OCI-LY7 (cell line): ENCODE data around the gene KMT2A. TPM values are rescaled to one million over a fixed set of nuclear protein-coding genes. Genes with fewer than 3 reads are reported as not detected.

Experiments used
- BruUV-seq: library from RNA; stranded (reverse); fragments of 400-500 nt; replicated peaks from 2 replicates; lab custom pipeline; 2021; lab: Mats Ljungman, UMichigan
- CTCF ChIA-PET: fragments of 300-600 bp; sonication (Branson Sonifier 250); formaldehyde crosslinking; loops from one replicate; lab custom pipeline; 2022; ENCODE audit warnings: antibody characterized with exemption; ENCODE audit not compliant: unreplicated experiment; lab: Charles Lee
- POLR2A ChIA-PET: fragments of 300-600 bp; sonication (Branson Sonifier 250); formaldehyde crosslinking; loops from one replicate; lab custom pipeline; 2022; ENCODE audit warnings: antibody characterized with exemption; lab: Charles Lee
- DNase-seq: peaks from one replicate; pipeline ENCODE4 v3.0.0-alpha.2; 2015; ENCODE audit warnings: low spot score
- H2AFZ ChIP-seq: fragments of 200-600 bp; sonication (generic), shearing (Covaris generic); 2 replicates; pipeline ENCODE4 v1.6.1; 2014; ENCODE audit warnings: mild to moderate bottlenecking, antibody characterized with exemption, low read length, moderate library complexity
- H3K27ac ChIP-seq: fragments of 200-600 bp; sonication (generic); 2 replicates; pipeline ENCODE4 v1.5.1; 2014; ENCODE audit warnings: mixed run types, low read depth, mild to moderate bottlenecking, moderate library complexity, low read length, inconsistent platforms; ENCODE audit not compliant: poor library complexity, severe bottlenecking
- H3K36me3 ChIP-seq: fragments of 200-600 bp; sonication (generic); 2 replicates; pipeline ENCODE4 v1.6.1; 2014; ENCODE audit warnings: mild to moderate bottlenecking, antibody characterized with exemption, low read length, moderate library complexity, mixed read lengths; ENCODE audit not compliant: insufficient read depth
- H3K4me1 ChIP-seq: fragments of 200-600 bp; sonication (generic); 2 replicates; pipeline ENCODE4 v1.5.1; 2014; ENCODE audit warnings: mild to moderate bottlenecking, low read length; ENCODE audit not compliant: insufficient read depth, poor library complexity, severe bottlenecking
- H3K4me2 ChIP-seq: fragments of 200-600 bp; sonication (generic); 2 replicates; pipeline ENCODE4 v1.6.1; 2014; ENCODE audit warnings: mild to moderate bottlenecking, low read length
- H3K4me3 ChIP-seq: fragments of 200-600 bp; sonication (generic); 2 replicates; pipeline ENCODE4 v1.5.1; 2014; ENCODE audit warnings: mild to moderate bottlenecking, low read depth, low read length; ENCODE audit not compliant: poor library complexity, severe bottlenecking
- H3K79me2 ChIP-seq: fragments of 200-600 bp; sonication (generic); 2 replicates; pipeline ENCODE4 v1.6.1; 2016; ENCODE audit warnings: low read depth, mild to moderate bottlenecking, low read length, moderate library complexity, mixed read lengths; ENCODE audit not compliant: insufficient read depth
- H3K9me2 ChIP-seq: fragments of 200-600 bp; sonication (generic); 2 replicates; pipeline ENCODE4 v1.6.1; 2016; ENCODE audit warnings: mild to moderate bottlenecking, low read length, mixed read lengths; ENCODE audit not compliant: insufficient read depth
- H3K9me3 ChIP-seq: fragments of 200-600 bp; sonication (generic); 2 replicates; pipeline ENCODE4 v1.6.1; 2014; ENCODE audit warnings: mild to moderate bottlenecking, mixed run types, low read length, mixed read lengths
- H4K20me1 ChIP-seq: fragments of 200-600 bp; sonication (generic); 2 replicates; pipeline ENCODE4 v1.6.1; 2014; ENCODE audit warnings: mild to moderate bottlenecking, antibody characterized with exemption, low read length, moderate library complexity, mixed read lengths; ENCODE audit not compliant: insufficient read depth
- CTCF ChIP-seq: fragments of 200-600 bp; sonication (generic); conservative IDR thresholded peaks from 2 replicates; pipeline ENCODE4 v1.5.1; 2014; ENCODE audit warnings: mild to moderate bottlenecking, antibody characterized with exemption, low read length, moderate library complexity, mixed read lengths
- EZH2phosphoT487 ChIP-seq: fragments of 200-600 bp; sonication (generic); IDR thresholded peaks from 2 replicates; pipeline ENCODE4 v1.6.1; 2018; ENCODE audit warnings: low read depth, borderline replicate concordance, mild to moderate bottlenecking, mixed run types, antibody characterized with exemption, low read length, moderate library complexity, mixed read lengths
- intact Hi-C: fragments of 100-400 bp; cut with micrococcal nuclease; formaldehyde crosslinking; loops from one replicate; pipeline ENCODE4 v1.10.0; 2022; ENCODE audit not compliant: unreplicated experiment
- total RNA-seq, 2 experiments: library from RNA; depleted of rRNA in 1 of 2; stranded (reverse); fragments of >200 nt in 1 of 2; shearing (Covaris generic) in 1 of 2; gene quantifications; 2 replicates each; pipeline ENCODE4 v1.2.3, GENCODE V29; 2014 to 2022

KMT2A gene
- total RNA-seq, 2 experiments from 2014 or later: 55.8 to 90.0 TPM

GRCh38 chr11:118417801-118418200 is 18.5 kb upstream of the KMT2A start:
- Histone ChIP-seq H3K4me3 (no peak overlapping the region), H3K4me1 (no peaks in the 10 kb centered on the region), H3K4me2 (no peak overlapping the region), H3K79me2 (no peaks in the 10 kb centered on the region), H3K27ac (no peak overlapping the region), H3K9me2 (no peaks in the 10 kb centered on the region), H3K36me3 (peaks cover 13% of the 10 kb centered on the region), H3K9me3 (no peaks in the 10 kb centered on the region), H4K20me1 (no peaks in the 10 kb centered on the region), H2AFZ (no peak overlapping the region)
- ChIA-PET CTCF (no interaction called here), POLR2A (interaction anchor here (0.6 to 0.7 kb wide), 2 partner anchors 15 kb away, joined by 4 read pairs; no protein-coding TSS in a partner anchor)
- BruUV-seq: no TSS peak
- intact Hi-C loops: no loop called here
- DNase-seq: no peak
- TF ChIP-seq EZH2phosphoT487 (no peak), CTCF (no peak)

DNA sequence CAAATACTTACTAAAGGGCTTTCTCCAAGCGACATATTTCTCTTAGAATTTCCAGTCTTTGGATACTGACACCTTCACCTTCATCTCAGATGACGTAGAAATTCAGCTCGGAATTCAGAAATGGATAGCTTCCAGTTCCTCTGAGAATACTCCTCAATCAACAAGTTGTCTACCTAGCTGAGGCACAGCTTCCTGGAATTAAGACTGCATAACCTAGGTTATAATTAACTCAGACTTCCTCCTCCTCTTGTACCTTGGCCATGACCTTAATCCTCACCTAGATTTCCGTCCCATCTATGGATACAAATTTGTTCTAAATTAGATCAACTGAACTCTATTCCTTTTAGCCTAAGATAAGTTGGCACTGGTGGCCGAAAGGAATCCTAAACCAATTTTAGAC is 17.5 kb upstream of the KMT2A start:
- Histone ChIP-seq H4K20me1 (no peaks in the 10 kb centered on the region), H3K27ac (no peak overlapping the region), H2AFZ (no peak overlapping the region), H3K9me2 (no peaks in the 10 kb centered on the region), H3K9me3 (no peaks in the 10 kb centered on the region), H3K4me2 (no peak overlapping the region), H3K4me3 (no peak overlapping the region), H3K36me3 (peaks cover 8% of the 10 kb centered on the region), H3K79me2 (no peaks in the 10 kb centered on the region), H3K4me1 (no peaks in the 10 kb centered on the region)
- DNase-seq: no peak
- no peak for TF ChIP-seq CTCF
- no peak for TF ChIP-seq EZH2phosphoT487
- BruUV-seq: no TSS peak
- CTCF ChIA-PET: no interaction called here
- intact Hi-C loops: no loop called here
- POLR2A ChIA-PET: interaction anchor here (0.6 to 1.1 kb wide), 4 partner anchors 13 to 690 kb away, joined by 3 to 6 read pairs (median 4); no protein-coding TSS in a partner anchor

GRCh38 chr11:118427707-118428106 is 8.6 kb upstream of the KMT2A start:
- H4K20me1 ChIP-seq: no peaks in the 10 kb centered on the region
- no peak overlapping the region for H3K27ac ChIP-seq
- H3K36me3 ChIP-seq: no peaks in the 10 kb centered on the region
- BruUV-seq: no TSS peak
- no peaks in the 10 kb centered on the region for H3K9me2 ChIP-seq
- intact Hi-C loops: no loop called here
- H2AFZ ChIP-seq: no peak overlapping the region
- POLR2A ChIA-PET: interaction anchor here (0.8 to 1.0 kb wide), 2 partner anchors 8 to 23 kb away, joined by 3 read pairs; partner anchors contain the start of gene KMT2A
- DNase-seq: no peak
- no peaks in the 10 kb centered on the region for H3K9me3 ChIP-seq
- CTCF ChIA-PET: no interaction called here
- TF ChIP-seq CTCF (no peak), EZH2phosphoT487 (no peak)
- no peak overlapping the region for H3K4me2 ChIP-seq
- peaks cover 5% of the 10 kb centered on the region for H3K4me1 ChIP-seq
- H3K79me2 ChIP-seq: no peaks in the 10 kb centered on the region
- H3K4me3 ChIP-seq: no peak overlapping the region
